CD4-positive, alpha-beta T cell treated with Interleukin-15 for 1 hour (primary cell): ENCODE data around the gene DLD.
"Not testable (repeated sequence)": the region's sequence is repeated elsewhere in the genome, so short reads cannot be mapped to it uniquely, and the experiment has no call there.

Source experiments
- DNase-seq: peaks from one replicate; pipeline ENCODE4 v3.0.0-alpha.2; 2020

DLD gene

DNA sequence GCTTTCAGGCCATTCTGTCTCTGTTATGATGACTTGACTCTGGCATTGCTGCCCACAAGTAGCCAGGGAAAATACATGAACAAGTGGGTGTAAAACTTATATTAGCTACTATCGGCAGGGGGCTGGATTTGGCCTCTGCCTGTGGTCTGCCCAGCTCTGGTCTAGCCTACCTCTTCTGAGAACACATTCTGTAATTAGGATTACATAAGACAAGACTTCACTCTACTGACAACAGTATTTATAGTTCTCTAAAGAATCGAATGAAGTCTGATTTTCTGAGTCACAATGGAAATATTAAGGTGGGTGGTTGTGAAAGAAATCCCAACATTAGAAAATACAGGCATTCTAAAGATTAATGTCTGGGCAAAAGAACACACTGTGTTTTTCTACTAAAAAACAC lies 55.5 kb downstream of the DLD start:
- no peak for DNase-seq

DNA sequence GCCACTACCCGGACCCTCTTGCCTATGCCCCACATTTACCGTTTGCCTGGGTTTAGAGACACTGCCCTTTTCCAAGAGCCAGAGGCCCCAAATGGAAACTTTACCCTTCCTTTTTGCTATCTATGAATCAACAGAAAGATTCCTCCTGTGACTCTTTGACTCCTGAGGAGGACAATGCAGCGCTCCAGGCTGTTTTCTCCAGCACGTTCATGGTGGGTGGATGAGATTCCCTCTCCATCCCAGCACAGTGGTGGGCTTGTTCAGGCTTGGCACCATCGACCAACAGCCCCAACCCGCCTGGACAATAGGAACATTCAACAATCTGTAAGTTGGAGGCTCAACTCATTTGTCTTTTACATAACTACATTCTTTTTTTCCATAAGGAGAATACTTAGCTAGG lies 55.9 kb downstream of the DLD start:
- no peak for DNase-seq

DNA sequence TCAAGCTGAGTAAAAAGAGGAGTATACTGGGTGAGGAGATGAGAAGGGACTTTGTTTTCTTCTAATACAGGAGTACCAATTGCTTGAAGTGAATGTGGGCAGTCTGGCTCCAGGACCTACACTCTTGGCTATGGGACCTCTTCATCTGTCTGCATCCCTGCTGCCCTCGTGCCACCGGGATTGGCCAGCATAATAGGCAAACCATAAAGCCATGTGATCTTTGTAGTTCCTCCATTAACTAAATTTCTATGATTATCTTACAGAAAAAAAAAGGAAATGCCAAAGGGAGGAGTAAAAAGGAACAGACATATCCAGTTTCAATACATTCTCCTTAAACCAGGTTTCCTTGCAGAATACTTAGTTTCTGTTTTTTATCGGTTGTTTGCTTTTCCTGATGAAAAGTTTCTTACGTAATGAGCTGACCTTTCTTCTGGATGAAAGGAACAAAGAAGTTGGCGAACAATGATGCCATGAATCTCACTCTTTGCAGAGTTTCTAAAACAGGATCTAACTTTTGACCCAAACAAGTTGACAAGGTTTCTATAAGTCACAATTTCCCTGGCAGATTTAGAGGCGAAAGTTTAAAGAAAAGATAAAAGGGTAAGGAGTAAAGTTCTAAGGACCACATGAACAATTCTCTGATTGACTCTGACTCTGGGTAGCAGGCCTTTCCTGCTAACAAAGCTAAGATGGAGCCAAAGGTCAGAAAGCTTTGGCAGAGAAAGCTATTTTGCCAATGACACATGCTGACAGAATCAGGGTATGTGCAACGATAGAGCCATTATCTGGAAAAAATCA lies 57.9 kb downstream of the DLD start:
- no peak for DNase-seq

DNA sequence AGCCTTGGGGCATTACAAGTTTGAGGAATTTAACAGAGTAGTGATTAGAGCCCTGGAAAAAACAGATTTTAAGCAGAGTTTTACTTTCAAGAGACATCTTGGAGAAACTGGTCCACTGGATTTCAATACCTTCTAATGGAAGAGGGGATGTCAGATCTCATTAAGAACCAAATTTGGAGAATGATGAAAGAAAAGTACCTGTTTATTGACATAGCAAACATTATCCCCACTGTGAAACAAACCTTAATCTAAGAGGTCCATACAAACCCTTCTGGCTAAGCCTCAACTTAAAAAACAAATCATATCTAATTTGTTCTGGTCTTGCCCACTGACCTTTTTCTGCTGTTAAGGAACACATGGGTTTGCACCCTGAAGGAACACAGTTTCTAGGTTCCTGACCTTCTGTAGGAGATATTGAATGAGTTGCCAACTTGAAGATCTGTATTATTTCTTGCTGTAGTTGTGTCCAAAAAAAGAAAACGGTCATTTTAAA lies 58.5 kb downstream of the DLD start:
- DNase-seq: no peak

DNA sequence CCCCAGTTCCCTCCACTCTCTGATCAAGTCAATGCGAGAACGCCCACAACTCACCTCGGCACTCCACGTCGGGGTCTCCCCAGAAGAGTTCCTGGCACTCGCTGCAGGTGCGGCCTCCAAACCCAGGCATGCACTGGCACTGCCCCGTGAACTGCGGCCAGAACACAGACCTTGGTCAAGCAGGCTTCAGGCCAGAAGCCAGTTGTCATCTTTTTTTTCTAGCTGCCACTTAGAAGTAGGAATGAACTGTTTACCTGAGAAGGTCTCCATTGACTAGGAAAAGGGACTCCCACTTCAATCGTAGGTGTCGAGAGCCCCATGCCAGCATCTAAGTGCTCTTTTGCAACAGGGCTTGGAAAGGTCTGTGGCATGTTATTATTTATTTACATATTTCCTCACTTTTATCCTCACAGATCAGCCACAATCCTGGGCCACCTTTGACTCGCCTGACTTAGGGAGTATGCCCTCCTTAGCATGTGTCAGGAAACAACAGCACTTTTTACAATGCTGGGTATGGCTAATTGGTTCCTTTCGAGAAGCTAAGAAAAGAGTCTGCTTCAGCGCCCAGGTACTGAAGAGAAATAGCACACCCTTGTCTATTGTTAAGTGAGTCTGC lies 60.3 kb downstream of the DLD start:
- DNase-seq: no peak

DNA sequence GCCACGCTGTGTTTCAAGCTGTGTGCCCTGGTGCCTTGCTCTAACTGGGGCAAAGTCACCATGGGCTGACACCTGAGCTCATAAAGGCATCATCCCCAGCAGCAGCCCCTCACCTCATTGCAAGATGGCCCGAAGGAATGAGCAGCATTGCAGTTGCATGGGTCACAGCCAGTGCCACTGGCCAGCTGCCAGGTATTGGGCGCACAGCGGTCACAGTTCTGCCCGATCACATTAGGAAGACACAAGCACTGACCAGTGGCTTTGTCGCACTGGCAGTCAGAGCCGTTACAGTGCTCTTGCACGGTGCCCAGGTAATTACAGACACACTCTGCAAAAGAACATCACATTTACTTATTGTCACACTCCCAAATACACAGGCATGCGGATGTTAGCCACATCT lies 60.9 kb downstream of the DLD start:
- DNase-seq: no peak

DNA sequence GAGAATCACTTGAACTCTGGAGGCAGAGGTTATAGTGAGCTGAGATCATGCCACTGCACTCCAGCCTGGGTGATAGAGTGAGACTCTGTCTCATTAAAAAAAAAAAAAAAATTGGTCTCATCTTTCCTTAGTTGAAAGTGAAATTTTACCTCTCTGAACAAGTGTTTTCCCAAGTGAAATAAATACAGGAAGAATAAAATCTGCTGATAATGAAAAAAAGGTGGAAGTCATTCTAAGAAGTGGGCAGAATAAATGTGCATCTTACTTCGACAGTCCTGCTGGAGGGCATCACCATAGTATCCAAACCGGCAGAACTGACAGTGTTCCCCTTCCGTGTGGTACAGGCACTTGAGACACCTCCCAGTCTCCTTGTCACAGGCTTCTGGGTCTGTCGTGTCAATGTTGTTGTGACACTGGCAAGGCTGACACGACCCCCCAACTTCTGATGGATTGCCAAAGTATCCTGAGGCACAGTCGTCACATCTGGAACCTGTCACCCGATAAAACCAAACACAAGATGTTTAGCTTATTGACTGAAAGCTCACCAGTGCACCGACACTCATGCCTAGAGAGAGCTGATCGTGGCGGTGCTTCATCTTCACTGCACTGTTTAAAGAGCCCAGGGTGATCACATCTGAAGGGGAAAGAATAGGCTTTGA lies 62.4 kb downstream of the DLD start:
- no peak for DNase-seq

DNA sequence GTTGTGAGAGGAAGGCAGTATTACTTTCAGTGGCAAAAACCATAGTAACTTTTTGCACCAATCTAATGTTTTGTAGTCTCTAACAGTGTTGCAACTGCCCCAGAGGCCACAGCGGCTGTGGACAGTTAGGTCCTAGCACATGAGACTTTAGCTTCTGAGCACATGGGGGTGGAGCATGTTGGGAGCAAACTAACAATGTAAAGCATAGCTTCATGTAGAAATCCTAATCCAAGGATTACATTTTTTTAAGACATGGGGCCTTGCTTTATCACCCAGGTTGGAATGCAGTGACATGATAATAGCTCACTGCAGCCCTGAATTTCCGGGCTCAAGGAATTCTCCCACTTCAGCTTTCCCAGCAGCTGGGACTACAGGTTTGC lies 62.9 kb downstream of the DLD start:
- DNase-seq: no peak

DNA sequence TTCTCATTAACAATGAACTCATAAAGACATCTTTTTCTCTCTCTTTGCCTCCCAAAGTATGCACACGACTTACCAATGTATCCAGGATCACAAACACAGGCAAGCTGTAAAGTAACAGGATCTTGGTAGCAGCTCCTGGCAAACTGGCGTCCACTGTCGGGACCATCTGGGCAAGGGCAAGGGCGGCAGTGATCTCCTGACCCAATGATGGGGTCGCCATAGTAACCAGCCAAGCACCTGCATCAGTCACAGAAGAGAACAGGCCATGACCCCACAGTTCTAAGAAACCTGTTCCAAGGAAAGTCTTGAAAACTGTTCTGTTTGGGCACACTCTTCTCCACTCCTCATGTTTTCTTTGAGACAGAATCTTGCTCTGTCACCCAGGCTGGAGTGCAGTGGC lies 64.4 kb downstream of the DLD start:
- no peak for DNase-seq

DNA sequence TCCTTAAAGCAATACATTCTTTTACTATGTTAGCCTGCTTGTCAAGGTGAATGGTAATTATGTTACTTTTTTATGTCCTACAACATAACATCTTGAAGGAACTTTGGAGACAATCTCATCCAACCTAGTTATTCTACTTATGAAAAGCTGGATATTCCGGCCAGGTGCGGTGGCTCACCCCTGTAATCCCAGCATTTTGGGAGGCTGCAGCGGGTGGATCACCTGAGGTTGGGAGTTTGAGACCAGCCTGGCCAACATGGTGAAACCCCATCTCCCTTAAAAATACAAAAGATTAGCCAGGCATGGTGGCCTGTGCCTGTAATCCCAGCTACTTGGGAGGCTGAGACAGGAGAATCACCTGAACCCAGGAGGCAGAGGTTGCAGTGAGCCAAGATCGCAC lies 66.0 kb downstream of the DLD start:
- not testable (repeated sequence) for DNase-seq

DNA sequence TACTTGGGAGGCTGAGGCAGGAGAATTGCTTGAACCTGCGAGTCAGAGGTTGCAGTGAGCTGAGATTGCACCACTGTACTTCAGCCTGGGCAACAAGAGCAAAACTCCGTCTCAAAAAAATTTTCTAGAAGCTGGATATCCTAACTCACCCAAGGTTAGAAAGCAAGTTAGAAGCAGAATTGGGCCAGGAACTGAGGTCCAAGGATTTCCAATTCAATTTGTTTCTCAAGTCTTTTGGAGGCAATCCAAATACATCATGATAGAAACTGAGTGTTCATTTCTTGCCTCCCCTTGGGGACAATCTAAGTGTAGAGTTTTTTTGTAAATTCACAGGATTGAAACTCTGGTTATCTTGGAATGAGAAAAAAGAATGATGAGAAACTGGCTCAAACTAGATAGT lies 66.5 kb downstream of the DLD start:
- DNase-seq: no peak

DNA sequence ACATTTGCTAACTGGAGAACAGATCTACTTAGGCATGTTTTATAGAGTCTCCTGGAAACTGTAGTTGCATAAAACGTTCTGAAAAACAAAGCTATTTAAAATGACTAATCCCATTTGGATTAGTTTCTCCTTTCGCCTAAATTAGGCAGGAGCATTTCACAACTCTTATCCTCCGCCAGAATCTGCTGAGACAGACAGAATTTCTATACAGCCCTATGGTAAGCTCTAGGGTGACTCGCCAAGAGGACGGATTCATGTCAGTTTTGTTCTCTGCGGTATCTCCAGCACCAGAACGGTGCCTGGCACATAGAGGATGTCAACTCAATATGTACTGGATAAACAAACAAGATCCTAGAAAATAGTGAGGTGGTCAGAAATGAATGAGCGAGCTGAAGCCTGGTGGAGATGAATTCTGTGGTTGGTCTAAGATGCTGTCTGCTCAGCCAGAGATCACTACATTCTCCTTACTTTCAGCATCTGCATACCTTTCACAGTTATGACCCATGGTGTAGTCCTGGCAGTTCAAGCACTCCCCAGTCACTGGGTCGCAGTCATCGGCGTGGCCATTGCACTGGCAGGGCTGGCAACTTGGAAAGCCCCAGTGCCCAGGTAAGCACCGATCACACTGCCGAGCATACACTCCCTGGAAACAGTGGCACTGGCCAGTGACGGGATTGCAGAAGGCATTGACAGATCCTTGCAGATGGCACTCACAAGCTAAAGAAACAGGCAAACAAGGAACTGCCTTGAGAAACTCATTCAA lies 68.0 kb downstream of the DLD start:
- no peak for DNase-seq

DNA sequence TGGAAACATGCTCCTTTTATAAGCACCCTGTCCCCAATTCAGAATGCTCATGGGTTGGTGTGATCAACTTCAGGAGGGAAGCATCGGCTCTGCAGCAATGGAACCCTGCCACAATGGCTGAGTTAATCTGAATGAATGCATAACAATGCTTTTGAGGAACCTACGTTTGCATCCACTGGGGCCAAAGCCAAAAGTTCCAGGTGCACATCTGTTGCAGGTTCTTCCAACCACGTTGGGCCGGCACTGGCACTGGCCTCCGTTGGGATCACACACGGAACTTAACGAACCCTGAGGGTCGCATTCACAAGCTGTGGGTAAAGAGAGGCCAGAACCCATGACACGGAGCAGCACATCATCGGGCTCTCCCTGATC lies 68.5 kb downstream of the DLD start:
- DNase-seq: no peak

DNA sequence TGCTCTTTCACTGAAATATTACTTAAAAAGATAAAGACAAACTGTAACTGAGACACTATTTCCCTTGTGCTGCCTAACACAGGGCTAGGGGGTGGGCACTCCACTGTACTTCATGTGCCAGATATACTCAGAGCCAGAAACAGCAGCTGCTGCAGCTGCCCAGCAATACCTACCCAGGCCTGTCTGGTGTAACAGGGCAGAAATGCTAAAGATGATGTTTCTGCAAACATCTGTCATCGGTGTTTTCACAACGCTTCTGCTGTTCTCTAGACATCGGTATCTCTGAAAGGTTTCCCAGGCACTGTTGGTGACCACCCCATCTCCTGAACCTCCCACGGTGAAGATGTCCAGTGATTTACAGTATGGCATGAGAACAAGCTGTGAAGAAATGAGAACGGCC lies 69.3 kb downstream of the DLD start:
- DNase-seq: no peak

DNA sequence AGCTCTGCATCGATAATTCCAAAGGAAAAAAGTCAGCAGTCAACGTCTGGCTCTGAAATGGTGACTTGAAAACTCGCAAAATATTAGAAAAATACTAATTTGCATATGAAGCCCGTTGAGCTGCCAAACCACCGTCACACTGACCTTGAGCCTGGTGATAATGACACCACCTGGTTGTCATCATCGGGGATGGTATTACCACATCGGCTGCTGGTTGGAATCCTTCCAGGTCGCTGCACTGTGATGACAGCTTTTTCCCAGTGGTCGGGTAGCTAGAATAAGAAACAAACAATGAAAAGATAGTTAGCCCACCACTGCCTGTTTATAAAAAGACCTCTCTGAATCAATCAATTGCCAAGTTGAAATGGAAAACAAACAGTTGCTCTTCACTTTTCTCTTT lies 70.4 kb downstream of the DLD start:
- DNase-seq: no peak

DNA sequence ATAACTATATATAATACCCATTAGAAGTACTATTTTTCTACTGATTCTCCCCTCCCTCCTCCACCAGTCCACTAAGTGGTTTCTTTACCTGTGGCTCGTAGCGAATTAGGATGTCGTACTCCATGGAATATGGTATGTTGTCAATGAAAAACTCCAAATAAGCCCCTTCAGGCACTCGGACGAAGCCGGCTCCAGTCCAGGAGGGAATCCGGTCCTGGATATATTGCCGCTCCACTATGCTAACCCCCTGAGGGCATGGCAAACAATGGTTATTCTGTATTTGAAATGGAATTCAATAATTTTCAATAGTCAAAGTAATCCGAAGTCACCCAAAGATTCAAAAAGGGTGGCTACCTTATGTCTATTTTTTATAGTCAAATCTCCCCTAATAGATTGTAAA lies 71.8 kb downstream of the DLD start:
- no peak for DNase-seq

DNA sequence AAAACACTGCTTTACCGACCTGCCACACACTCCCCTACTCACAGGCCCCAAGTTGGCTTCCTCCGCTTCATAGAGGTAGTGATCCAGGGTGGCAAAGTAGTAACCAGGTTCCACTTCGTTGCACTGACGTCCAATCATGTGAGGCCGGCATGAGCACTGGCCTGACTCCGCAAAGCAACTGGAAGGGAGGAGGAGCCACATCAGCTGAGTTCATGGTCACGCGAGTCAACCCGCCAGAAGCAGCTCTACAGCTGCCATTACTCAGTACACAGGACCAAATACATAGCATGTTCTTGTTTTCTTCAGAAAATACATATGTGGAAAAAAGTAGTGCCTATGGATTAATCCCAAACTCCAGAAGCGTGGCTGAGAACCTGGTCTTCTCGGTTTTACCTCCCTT lies 73.5 kb downstream of the DLD start:
- DNase-seq: no peak

DNA sequence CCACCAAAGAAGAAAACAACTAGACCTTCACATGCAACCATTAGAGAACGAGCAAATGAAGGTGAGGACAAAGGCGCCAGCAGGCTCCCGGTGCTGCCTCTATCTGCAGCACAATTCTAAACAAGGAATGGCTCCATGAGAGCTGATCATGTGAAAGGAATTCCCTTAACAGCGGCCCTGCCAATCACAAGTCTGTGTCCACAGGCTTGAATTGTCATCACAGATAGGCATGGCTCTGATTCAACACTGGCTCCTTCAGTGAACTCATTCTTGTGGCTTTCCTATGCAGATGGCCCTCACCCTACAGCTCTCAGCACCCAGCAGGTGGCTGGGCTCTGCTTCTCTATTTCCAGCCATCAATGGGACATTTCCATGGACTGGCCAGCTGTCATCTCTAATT lies 75.7 kb downstream of the DLD start:
- DNase-seq: no peak

DNA sequence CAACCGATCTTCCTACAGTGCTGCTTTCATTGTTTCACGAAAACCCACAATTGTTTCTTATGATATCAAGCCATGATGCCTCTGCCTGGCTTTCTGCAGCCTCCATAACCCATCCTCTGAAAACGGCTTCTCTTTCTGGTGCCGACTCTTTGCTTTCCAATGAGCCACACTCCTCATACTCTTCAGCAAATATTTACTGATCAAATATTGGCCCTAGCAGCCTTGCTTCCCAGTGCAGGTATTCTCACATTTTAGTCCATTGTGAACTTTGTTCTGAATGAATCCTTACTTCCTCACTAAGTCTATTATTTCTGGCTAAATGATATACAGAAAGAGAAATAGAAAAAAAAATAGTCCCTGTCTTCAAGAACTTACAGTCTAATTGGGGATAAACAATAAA lies 76.4 kb downstream of the DLD start:
- no peak for DNase-seq

DNA sequence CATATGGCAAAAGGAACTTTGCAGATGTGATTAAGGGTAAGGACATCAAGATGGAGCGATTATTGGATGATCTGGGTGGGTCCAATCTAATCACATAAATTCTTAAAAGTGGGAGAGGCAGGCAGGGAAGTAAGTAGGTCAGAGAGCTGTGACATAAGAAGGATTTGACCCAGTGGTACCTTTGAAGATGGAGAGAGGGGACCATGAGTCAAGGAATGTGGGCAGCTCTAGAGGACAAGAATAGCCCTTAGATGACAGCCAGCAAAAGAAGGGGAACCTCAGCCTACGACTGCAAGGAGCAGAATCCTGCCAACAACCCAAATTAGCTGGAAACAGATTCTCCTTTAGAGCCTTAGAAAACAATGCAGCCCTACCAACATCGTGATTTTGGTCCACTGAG lies 77.5 kb downstream of the DLD start:
- DNase-seq: no peak

DNA sequence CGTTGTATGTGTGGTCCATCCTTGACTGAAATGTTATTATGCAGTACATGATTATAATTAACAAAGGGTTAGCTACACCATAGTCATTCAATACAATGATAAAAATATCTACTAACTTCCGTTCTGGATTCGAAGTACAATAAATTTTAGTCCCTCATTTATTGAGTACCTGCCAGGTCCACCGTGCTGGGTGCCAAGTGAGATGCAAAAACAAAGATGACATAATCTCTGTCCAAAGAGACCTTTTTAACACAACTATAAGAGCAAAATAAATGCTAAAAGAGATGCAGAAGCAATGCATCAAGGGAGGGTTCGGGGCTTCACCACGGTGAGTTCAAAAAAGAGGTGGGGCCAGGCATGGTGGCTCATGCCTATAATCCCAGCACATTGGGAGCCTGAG lies 78.9 kb downstream of the DLD start:
- DNase-seq: no peak
